Endothelial cell of umbilical vein (primary cell): ENCODE data around the gene KLHL6. TPM values are rescaled to one million over a fixed set of nuclear protein-coding genes. Genes with fewer than 3 reads are reported as not detected.
A peak's percentile ranks its signal among the peaks of the same experiment; 100 is the strongest.

ENCODE experiments used
- BruUV-seq: library from RNA; stranded (reverse); fragments of 400-500 nt; replicated peaks from 2 replicates; lab custom pipeline; 2021; lab: Mats Ljungman, UMichigan
- CTCF ChIA-PET: fragments of 300-600, 350-600 bp; sonication (Branson Sonifier 250); formaldehyde crosslinking; loops from one replicate; lab custom pipeline; 2021; ENCODE audit warnings: antibody characterized with exemption, inconsistent platforms; lab: Charles Lee
- POLR2A ChIA-PET: fragments of 300-600, 350-600 bp; sonication (Branson Sonifier 250); formaldehyde crosslinking; loops from one replicate; lab custom pipeline; 2021; ENCODE audit warnings: antibody characterized with exemption, inconsistent platforms; lab: Charles Lee
- DNase-seq: peaks from one replicate; pipeline ENCODE4 v3.0.0-alpha.2; 2011; ENCODE audit warnings: low read depth, low spot score
- FAIRE-seq: peaks from 2 replicates; lab custom pipeline; 2011; peaks lifted over from hg19 to GRCh38; lab: Jason Lieb, UNC
- H2AFZ ChIP-seq: 2 replicates; pipeline ENCODE4 v1.6.0; 2012; ENCODE audit warnings: low read depth, low read length, control low read depth, inconsistent platforms
- H3K27ac ChIP-seq: 2 replicates; pipeline ENCODE4 v1.5.1; 2011; ENCODE audit warnings: low read depth, mild to moderate bottlenecking, control low read depth, low read length, moderate library complexity; ENCODE audit not compliant: insufficient read depth
- H3K27me3 ChIP-seq, 2 experiments: 2 replicates each; pipeline versions ENCODE4 v1.6.0 to v1.6.1; 2011; ENCODE audit warnings: low read length in 2 of 2, mixed read lengths in 1 of 2; ENCODE audit not compliant: control insufficient read depth in 2 of 2, insufficient read depth in 2 of 2
- H3K36me3 ChIP-seq, 2 experiments: 2 replicates in 1 of 2; 3 replicates in 1 of 2; pipeline ENCODE4 v1.5.1; 2011; ENCODE audit warnings: low read length in 2 of 2, mild to moderate bottlenecking in 1 of 2, moderate library complexity in 1 of 2; ENCODE audit not compliant: control insufficient read depth in 2 of 2, insufficient read depth in 2 of 2; ENCODE audit errors: extremely low read depth in 1 of 2
- H3K4me1 ChIP-seq: 3 replicates; pipeline ENCODE4 v1.5.1; 2011; ENCODE audit warnings: mild to moderate bottlenecking, low read length; ENCODE audit not compliant: control insufficient read depth, insufficient read depth; ENCODE audit errors: extremely low read depth
- H3K4me2 ChIP-seq: 2 replicates; pipeline ENCODE4 v1.6.1; 2011; ENCODE audit warnings: low read length, control low read depth, mixed read lengths; ENCODE audit not compliant: insufficient read depth
- H3K4me3 ChIP-seq, 3 experiments: fragments of 200-600 bp in 1 of 3; sonication (generic), shearing (Covaris generic) in 1 of 3; replicated peaks in 1 of 3; 2 replicates each; pipeline ENCODE4 v1.5.1; 2011 to 2016; ENCODE audit warnings: control low read depth in 3 of 3, low read length in 3 of 3, mild to moderate bottlenecking in 2 of 3, inconsistent platforms in 1 of 3, low read depth in 1 of 3, moderate library complexity in 1 of 3; ENCODE audit not compliant: insufficient read depth in 1 of 3
- H3K79me2 ChIP-seq: 2 replicates; pipeline ENCODE4 v1.6.0; 2012; ENCODE audit warnings: low read length, inconsistent platforms; ENCODE audit not compliant: control insufficient read depth, insufficient read depth
- H3K9ac ChIP-seq: replicated peaks from 2 replicates; pipeline ENCODE3; 2011; ENCODE audit warnings: low read length, control low read depth; ENCODE audit not compliant: insufficient read depth; ENCODE audit errors: extremely low read depth
- H3K9me1 ChIP-seq: replicated peaks from 3 replicates; pipeline ENCODE4 v1.6.0; 2011; ENCODE audit warnings: mild to moderate bottlenecking, low read length; ENCODE audit not compliant: control insufficient read depth, insufficient read depth; ENCODE audit errors: extremely low read depth
- H3K9me3 ChIP-seq: replicated peaks from 2 replicates; pipeline ENCODE4 v1.5.1; 2012; ENCODE audit warnings: low read length, inconsistent platforms; ENCODE audit not compliant: control insufficient read depth, insufficient read depth
- H4K20me1 ChIP-seq: replicated peaks from 2 replicates; pipeline ENCODE3; 2011; ENCODE audit warnings: mild to moderate bottlenecking, low read length; ENCODE audit not compliant: control insufficient read depth, insufficient read depth; ENCODE audit errors: extremely low read depth
- CTCF ChIP-seq, 2 donors: IDR thresholded peaks; 1 replicate in 1 of 2; 2 replicates in 1 of 2; pipeline ENCODE4 v1.5.1; 2011; ENCODE audit warnings: low read length in 2 of 2, mild to moderate bottlenecking in 2 of 2, moderate library complexity in 2 of 2, control low read depth in 1 of 2, inconsistent platforms in 1 of 2, low read depth in 1 of 2; ENCODE audit not compliant: insufficient read depth in 1 of 2; ENCODE audit errors: extremely low read depth in 1 of 2
- FOS ChIP-seq: IDR thresholded peaks from 2 replicates; pipeline ENCODE4 v1.6.1; 2011; ENCODE audit warnings: mild to moderate bottlenecking, low read length, moderate library complexity, borderline replicate concordance; ENCODE audit not compliant: insufficient read depth
- GATA2 ChIP-seq: IDR thresholded peaks from 2 replicates; pipeline ENCODE4 v1.7.0; 2011; ENCODE audit warnings: low read depth, mild to moderate bottlenecking, moderate library complexity, mixed read lengths, low read length; ENCODE audit not compliant: insufficient read length, insufficient read depth
- JUN ChIP-seq: IDR thresholded peaks from 2 replicates; pipeline ENCODE4 v1.6.1; 2011; ENCODE audit warnings: borderline replicate concordance, low read depth; ENCODE audit not compliant: insufficient read length, insufficient read depth
- MYC ChIP-seq: IDR thresholded peaks from one replicate; pipeline ENCODE4 v1.6.1; 2011; ENCODE audit warnings: mild to moderate bottlenecking, low read depth, low read length
- POLR2A ChIP-seq: IDR thresholded peaks from 2 replicates; pipeline ENCODE4 v1.6.1; 2012; ENCODE audit warnings: low read depth, mild to moderate bottlenecking, control low read depth, low read length
- dilution Hi-C: fragments of 300-500 bp; cut with MboI; formaldehyde crosslinking; loops from one replicate; pipeline ENCODE4 v1.15.0; 2019; ENCODE audit warnings: low sequenced_read_pairs; ENCODE audit not compliant: extremely low pct_ligation_motif_present
- intact Hi-C: fragments of 100-400 bp; cut with micrococcal nuclease; formaldehyde crosslinking; loops from one replicate; pipeline ENCODE4 v1.10.0; 2022
- polyA plus RNA-seq, 4 experiments: library from polyadenylated mRNA; depleted of rRNA in 3 of 4; stranded (reverse) in 3 of 4; unstranded in 1 of 4; fragments of >200 nt; gene quantifications; 2 replicates each; pipeline versions ENCODE4 v1.2.1 to v1.2.3, GENCODE V29; 2011 to 2012; ENCODE audit warnings: missing spikeins in 1 of 4
- total RNA-seq: library from RNA; stranded (reverse); gene quantifications from 2 replicates; pipeline ENCODE4 v1.2.3, GENCODE V29; 2021

The KLHL6 gene
- total and polyA plus RNA-seq, 2 donors (not counting 3 experiments of a cell fraction or from before 2014, with no cell fraction given), result 5.7 to 12.6 TPM

GRCh38 chr3:183454064-183454463 lies 101.4 kb downstream of the KLHL6 start:
- no peak for TF ChIP-seq FOS
- no peak for TF ChIP-seq POLR2A
- no peaks in the 10 kb centered on the region for H3K27me3 ChIP-seq
- ChIA-PET POLR2A (interaction anchor here (1.0 kb wide), 1 partner anchor 313 kb away, joined by 3 read pairs; no protein-coding TSS in a partner anchor), CTCF (interaction anchor here (1.0 to 1.7 kb wide), 2 partner anchors 26 kb away, joined by 3 to 15 read pairs; partner anchors contain the start of gene MCF2L2)
- H3K9me3 ChIP-seq, result no peaks in the 10 kb centered on the region
- H3K36me3 ChIP-seq, result no peaks in the 10 kb centered on the region
- no peak overlapping the region for H3K4me3 ChIP-seq
- BruUV-seq, result no TSS peak
- FAIRE-seq (no peak), DNase-seq (no peak)
- H2AFZ ChIP-seq, result no peak overlapping the region
- H3K9me1 ChIP-seq, result no peaks in the 10 kb centered on the region
- H3K4me2 ChIP-seq, result no peak overlapping the region
- H3K4me1 ChIP-seq, result peaks cover 26% of the 10 kb centered on the region
- intact Hi-C loops, result no loop called here
- H3K79me2 ChIP-seq, result no peaks in the 10 kb centered on the region
- dilution Hi-C loops, result no loop called here
- H3K9ac ChIP-seq, result no peak overlapping the region
- no peaks in the 10 kb centered on the region for H4K20me1 ChIP-seq
- no peak overlapping the region for H3K27ac ChIP-seq

- intact Hi-C loops, result no loop called here
These were observed 105.7 kb downstream of the KLHL6 start for GRCh38 chr3:183449791-183450190.

More at GRCh38 chr3:183449791-183450190, 105.7 kb downstream of the KLHL6 start:
- peaks cover 25% of the 10 kb centered on the region for H3K4me1 ChIP-seq
- no peak for TF ChIP-seq CTCF (IDR thresholded peaks at IDR 0.05; ENCODE audit: extremely low read depth in 1 of 2, insufficient read depth in 1 of 2, low read depth in 1 of 2, low read length in 2 of 2)
- no peak for TF ChIP-seq POLR2A
- no peak for TF ChIP-seq JUN
- TF ChIP-seq GATA2, result no peak
- TF ChIP-seq FOS, result no peak
- no peak for TF ChIP-seq MYC
- DNase-seq (no peak), FAIRE-seq (no peak)
- peak overlapping the region in 1 of 3 experiments; percentile 26 for H3K4me3 ChIP-seq
- H3K36me3 ChIP-seq, result no peaks in the 10 kb centered on the region
- no peaks in the 10 kb centered on the region for H4K20me1 ChIP-seq
- peak overlapping the region; percentile 22 for H3K9ac ChIP-seq
- no peak overlapping the region for H3K27ac ChIP-seq
- no peaks in the 10 kb centered on the region for H3K27me3 ChIP-seq
- POLR2A ChIA-PET, result no interaction called here
- no peaks in the 10 kb centered on the region for H3K79me2 ChIP-seq
- dilution Hi-C loops, result no loop called here
- no peak overlapping the region for H2AFZ ChIP-seq
- no TSS peak for BruUV-seq
- peak overlapping the region; percentile 78 for H3K4me2 ChIP-seq
- H3K9me3 ChIP-seq, result no peaks in the 10 kb centered on the region
- CTCF ChIA-PET, result interaction anchor here (1.0 to 2.1 kb wide), 5 partner anchors 10 to 317 kb away, joined by 3 to 9 read pairs (median 4); no protein-coding TSS in a partner anchor
- H3K9me1 ChIP-seq, result no peaks in the 10 kb centered on the region
